HG03521 (cell line): ENCODE results near the gene MDN1.
A peak's percentile ranks its signal among the peaks of the same experiment; 100 is the strongest.

Source experiments
- ATAC-seq: cut with Tn5 transposase; IDR thresholded peaks from one replicate; pipeline ENCODE4 v1.9.1; 2021; ENCODE audit warnings: mild to moderate bottlenecking, moderate library complexity; ENCODE audit not compliant: unreplicated experiment

MDN1 gene

GRCh38 chr6:89610149-89610642, 209.4 kb downstream of the MDN1 start:
- peak; percentile 72 for ATAC-seq

GRCh38 chr6:89605861-89606260, 213.7 kb downstream of the MDN1 start:
- no peak for ATAC-seq

DNA sequence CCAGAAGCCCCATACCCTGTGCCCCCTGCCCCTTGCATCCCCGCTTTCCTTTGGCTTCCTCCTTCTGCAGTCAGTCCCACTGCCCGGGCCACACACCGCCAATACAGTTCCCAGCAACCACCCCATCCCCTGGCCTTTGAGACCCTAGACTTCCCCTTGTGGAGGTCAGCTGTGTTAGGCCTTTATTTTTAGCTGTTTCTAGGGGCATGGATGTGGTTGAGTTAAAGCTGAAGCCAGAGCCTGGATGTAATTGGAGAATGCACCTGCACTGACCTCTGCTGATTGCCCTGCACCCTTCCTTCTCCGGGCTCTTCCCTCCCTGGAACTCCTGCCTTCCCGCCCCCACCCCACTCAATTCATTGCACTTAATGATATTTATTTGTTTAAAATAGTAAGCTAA, 214.9 kb downstream of the MDN1 start:
- no peak for ATAC-seq

DNA sequence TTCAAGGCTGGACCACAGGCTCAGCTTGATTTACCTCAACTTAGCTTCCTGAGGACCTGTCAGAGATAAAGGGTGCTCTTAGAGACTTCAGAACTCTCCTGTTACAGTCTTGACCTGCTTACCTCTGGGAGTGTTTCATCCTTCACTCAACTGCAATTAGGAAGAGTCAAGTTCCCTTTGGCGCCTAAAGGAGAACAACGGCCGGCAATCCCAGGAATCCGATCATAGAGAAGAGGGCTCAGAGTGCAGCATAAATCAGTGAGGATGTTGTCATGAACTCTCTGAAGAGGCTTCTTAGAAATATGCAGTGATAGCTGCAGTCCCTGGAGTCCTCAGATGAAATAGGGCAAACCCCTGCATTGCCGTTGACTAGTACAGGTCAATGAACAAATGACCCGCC, 217.4 kb downstream of the MDN1 start:
- no peak for ATAC-seq

DNA sequence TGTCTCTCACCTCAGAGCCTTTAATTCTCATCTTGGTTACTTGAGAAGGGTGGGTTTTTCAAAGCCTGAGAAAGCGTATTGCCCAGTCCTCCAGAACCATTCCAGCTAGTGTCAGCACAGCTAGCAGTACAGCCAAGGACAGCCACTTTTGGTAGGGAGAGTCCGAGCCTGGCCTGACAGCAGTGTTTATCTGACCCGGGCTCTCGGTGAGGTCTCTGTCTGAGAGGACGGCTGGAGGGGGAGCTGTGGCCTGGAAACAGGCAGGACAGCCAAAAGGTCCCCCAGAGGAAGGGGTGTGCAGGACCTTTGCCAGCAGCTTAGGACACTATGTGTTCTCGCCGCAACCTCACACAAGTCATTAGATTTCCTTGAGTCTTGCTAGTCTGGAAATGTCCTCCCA, 219.9 kb downstream of the MDN1 start:
- no peak for ATAC-seq

DNA sequence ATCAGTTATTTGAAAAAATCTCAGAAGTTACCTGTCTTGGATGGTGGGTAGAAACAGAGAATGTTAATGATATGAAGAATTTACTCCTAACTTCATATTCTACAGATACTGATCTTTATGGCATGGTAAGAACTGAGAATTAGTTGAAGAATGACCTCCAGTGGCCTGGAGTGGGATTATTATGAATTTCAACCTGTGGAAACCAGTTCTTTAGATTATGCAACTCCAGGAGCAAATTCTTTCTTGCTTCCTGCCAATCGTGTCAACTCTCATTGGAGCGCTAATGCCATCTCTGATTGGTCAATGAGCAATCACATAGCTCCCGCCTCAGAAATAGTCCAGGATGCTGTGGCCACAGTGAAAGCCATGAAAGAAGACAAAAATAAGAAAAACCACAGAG, 221.6 kb downstream of the MDN1 start:
- no peak for ATAC-seq

- ATAC-seq = no peak
Observed at GRCh38 chr6:89597372-89597771, 222.2 kb downstream of the MDN1 start.

- no peak for ATAC-seq
Observed at GRCh38 chr6:89596484-89596883, 223.1 kb downstream of the MDN1 start.

DNA sequence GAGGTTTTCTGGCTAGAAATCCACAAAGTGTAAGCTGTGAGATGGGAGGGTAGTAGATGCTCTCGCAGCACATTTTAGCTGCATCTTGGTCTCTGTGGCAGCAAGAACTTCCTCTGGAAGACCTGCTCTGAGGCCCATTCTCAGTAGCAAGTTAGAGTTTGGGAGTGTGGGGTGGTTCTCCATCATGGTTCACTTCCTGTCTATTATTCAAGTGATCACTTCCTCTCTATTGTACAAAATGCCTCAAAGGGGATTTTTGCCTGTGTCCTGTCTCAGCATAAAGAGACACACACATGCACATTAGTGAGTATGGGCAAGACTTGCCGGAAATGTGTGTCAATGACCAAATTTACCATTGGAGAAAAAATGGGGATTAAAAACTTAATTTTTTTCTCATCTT, 223.5 kb downstream of the MDN1 start:
- peak; percentile 75 for ATAC-seq
